Measurements from ENCODE around the gene TIMMDC1. TPM values are rescaled to one million over a fixed set of nuclear protein-coding genes. Genes with fewer than 3 reads are reported as not detected.
A peak's percentile ranks its signal among the peaks of the same experiment; 100 is the strongest.
"Not testable (repeated sequence)": the region's sequence is repeated elsewhere in the genome, so short reads cannot be mapped to it uniquely, and the experiment has no call there.

Gene TIMMDC1
- total RNA-seq, 1 donor from 2014 or later: 86.4 TPM

DNA sequence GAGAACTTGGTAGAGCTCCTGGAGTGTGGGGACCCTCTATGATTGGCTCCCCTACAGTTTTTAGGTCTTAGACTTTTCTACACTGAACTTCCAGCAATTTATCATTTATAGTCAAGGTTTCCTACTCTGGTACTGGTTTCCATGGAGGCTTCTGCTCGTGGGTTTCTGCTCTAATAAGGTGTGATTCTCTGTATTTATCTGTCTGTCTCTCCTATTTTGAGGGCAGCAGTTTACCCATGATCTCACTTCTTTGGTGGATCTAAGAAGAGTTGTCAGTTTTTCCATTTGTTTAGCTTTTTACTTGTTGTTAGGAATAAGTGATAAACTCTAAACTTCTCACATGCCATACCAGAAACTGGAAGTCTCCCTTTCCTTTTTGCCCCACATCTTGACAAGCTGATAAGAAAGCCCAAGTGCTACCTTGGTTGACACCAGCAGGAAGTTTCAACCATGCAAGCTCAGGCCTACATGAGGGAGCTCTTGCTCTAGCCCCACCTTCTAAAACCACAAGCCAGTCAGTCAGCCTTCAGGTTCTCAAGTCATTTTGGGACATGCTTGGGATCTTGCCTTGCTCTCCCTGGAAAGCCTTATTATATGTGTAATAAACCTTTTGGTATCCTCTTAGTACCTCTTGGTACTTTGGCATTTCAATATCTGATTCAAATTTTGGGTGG lies 10.0 kb downstream of the TIMMDC1 start:
- DNase-seq (ENCODE audit: low read depth): no peak

DNA sequence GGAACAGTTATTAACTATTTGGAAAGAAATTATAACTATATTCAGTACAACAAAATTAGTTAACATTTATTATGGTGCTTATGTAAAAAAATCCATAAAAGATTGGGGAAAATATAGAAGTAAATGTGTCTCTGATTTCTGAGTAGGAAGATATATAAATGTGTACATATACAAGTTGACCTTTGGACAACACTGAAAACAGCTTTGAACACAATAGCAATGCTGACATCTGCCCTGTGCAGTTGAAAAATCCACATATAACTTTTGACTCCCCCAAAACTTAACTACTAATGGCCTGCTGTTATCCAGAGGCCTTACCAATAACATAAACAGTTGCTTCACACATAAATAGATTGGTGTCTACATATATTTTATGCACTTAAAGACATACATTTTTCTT lies 12.3 kb downstream of the TIMMDC1 start:
- no peak for DNase-seq (ENCODE audit: low read depth)

DNA sequence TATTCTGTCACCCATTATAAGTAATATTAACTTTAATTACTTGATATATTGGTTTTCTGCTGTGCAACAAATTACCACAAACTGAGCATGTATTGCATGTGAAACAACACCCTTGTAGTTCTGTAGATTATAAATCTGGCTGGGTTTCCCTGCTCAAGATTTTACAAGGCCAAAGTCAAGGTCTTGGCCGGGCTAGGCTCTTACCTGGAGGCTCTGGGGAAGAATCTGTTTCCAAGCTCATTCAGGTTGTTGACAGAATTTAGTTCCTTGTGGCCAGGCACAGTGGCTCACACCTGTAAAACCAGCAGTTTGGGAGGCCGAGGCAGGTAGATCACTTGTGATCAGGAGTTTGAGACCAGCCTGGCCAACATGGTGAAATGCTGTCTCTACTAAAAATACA lies 16.3 kb downstream of the TIMMDC1 start:
- no peak for DNase-seq (ENCODE audit: low read depth)

DNA sequence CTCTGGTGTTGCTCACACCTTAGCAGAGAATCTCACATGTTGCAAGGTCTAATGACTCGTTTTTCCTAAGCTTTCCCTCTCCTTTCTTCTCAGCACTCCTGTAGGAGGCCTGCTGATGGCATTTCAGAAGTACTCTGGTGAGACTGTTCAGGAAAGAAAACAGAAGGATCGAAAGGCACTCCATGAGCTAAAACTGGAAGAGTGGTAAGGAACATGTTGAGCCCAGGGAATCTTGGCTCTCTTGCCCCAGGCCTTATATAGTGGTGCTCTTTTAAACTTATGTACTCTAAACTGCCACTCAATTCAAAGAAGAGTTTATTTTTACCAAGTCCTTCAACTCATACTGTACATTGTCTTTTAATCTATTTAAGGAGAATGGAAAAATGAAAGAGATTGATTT lies 18.8 kb downstream of the TIMMDC1 start:
- no peak for DNase-seq (ENCODE audit: low read depth)

DNA sequence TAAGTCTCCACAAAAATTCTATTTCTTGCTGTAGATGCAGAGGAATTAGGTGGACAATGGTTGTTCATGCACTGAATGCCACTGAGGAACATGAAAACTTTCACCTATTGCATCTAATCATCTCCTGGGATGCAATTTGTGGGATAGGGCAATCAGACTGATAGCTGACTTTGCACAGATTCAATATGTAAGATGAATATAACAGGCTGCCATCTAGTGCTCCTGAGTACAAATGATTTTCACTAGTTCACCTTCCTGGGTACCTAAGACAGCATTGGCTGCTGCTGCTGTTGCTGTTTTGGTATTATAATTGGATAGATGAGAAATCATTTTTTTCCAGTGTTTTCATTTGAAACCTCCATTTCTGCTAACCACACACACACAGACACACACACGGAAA lies 19.7 kb downstream of the TIMMDC1 start:
- DNase-seq (ENCODE audit: low read depth): no peak

DNA sequence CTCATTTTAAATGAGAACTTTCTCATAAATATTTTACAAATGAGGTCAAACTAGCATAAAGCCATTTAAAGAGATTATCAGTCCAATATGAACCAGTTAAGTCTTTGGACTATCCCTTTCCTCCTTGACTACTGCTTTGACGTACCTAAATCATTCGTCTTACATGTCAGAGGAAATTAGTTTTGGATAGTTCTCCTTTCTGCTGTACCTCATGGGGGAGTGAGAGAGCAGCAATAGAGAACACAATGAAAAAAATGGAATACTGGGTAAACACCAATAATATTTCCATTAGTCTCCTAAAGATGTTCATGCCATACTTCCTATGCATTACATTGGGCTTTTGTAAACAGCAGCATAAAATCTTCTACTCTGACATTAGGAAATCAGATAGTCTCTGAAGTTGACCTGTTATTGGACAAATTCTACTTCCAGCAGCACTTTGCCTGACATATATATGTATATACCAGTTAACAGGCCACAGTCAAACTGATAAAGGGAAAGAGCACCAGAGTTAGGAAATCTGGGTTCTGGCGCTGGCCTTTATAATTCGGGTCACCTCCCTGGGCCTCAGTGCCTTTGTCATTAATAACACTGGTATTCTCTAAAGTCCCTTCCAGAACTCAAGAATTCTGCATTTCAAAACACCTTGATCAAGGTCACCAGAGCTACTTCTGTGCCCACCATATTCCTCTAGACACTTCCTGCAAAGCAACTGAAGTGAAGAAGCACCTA lies 26.8 kb downstream of the TIMMDC1 start:
- peak; percentile 32 for DNase-seq (ENCODE audit: low read depth)

DNA sequence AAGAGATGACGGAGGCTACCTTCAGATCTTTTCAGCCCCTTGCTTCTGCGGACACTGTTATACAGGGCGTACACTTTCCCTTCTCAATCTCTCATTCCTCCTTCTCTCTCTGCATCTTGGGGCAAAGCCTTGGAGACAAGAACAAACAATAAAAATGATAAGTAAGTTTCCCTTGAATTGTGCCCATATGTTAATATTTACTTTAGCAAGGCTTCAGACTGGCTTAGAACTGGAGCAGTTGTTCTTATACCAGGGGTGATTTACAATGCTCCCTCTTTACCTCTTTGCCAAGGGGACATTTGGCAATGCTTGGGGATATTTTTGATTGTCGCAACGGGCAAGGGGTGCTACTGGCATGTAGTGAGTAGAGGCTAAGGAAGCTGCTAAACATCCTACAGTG lies 29.4 kb downstream of the TIMMDC1 start:
- no peak for DNase-seq (ENCODE audit: low read depth)

DNA sequence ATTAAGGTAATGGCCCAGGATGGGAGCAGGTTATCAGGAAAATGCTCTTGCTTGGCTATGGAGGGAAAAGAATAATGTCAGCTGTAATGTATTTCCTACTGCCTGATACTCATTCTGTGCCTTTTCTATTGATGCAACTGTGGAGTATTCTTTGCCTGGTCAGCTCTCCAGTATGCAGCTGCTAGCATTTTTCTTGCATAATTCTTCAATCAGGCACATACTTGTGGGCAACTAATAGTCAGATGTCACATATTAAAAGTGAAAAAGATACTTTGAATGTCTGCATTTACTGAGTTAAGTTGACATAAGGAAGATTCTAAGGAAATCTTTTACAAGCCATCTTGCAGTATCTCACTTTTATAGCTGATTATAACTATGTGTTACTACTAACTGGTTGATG lies 31.5 kb downstream of the TIMMDC1 start:
- peak; percentile 54 for DNase-seq (ENCODE audit: low read depth)

DNA sequence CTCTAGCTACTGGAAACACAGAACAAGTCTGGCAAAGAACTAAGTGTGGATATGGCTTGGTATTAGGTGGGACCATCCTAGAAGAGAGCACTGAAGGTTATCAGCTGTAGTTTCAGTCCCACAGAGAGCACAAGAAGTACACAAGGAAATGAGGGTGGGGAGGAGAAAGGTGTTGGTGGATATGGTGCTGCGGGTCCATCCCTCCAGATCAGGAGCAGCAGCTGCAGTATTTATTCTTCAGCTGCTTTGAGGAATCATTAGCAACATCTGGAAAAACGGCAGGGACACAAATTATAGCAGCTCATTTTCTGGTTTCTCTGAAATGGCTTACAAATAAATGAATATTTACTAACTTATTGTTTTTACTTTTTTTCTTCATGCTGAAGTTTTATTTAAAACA lies 32.1 kb downstream of the TIMMDC1 start:
- DNase-seq (ENCODE audit: low read depth): peak; percentile 20

DNA sequence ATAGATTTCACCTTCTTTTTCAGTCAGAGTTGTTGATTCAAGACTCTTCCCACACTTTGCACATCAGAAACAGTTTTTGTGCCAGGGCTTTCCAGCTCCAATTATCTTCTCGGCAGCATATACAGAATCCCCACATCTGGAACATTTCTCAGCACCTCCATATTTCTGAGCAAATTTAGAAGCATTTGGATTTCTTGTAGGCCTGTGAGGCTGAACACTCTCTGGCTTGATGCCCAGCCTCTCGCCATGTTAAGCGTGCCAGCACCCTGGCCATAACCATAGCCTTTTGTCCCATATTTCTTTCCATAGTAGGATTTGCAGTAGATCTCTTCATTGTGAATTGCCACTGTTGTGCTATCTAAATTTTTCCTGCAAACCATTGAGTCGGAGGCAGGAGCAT lies 32.8 kb downstream of the TIMMDC1 start:
- no peak for DNase-seq (ENCODE audit: low read depth)

DNA sequence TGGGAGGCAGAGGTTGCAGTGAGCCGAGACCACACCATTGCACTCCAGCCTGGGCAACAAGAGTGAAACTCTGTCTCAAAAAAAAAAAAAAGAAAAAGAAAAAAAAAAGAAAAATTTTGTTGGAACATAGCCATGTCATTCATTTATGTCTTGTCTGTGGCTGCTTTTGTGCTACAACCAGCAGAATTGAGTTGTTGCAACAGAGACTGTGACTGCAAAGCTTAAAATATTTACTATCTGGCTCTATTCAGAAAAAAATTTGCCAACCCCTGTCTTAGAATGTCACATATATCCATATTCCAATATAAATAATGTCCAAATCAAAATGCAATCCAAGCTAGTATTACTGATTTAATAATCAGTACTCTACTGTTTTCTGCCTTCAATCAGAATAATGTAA lies 35.9 kb downstream of the TIMMDC1 start:
- no peak for DNase-seq (ENCODE audit: low read depth)

DNA sequence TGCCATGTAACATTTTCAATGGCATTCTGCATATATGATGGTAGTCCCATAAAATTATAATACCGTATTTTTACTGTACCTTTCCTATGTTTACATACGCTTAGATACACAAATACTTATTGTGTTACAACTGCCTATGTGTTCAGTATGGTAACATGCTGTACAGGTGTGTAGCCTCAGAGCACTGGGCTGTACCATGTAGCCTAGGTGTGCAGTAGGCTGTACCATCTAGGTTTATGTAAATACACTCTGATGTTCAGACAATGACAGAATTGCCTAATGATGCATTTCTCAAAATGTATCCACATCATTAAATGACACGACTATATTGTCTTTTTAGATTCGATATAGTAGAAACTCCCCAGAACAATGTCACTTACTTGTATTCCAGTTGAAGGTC lies 38.4 kb downstream of the TIMMDC1 start:
- no peak for DNase-seq (ENCODE audit: low read depth)

DNA sequence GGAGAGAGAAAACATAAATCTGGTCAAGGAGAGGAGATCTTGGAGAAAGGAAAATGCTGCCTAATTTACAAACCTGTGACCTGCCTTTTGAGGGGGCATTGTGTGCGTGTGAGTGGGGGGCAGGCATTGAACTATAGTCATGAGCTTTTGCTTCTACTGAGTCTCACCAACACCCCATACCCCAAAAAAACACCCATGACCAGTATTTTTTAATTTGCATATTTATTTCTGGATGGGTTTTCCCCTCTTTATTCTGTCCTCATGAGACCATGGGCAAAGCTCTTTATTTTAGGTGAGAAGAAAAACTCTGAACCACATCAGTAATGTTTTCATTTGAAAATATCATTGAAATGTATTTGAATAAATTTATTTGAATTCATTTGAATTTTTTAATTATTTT lies 40.4 kb downstream of the TIMMDC1 start:
- no peak for DNase-seq (ENCODE audit: low read depth)

DNA sequence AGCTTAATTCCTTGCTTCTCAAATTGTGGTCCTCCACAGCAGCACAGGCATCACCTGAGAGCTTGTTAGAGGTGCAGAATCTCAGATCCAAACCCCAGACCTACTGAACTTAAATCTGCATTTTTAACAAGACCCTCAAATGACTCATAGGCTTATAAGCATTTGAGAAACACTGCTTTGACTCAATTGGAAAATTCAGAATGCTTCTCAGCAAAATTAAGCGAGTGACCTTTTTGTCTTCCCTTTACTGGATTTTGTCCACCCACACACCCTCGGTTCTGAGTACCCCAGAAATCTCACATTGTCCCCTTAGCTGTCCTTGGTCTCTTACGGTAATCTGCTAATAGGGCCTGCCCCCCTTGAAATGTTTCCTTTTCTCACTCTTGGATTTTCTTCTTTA lies 43.2 kb downstream of the TIMMDC1 start:
- DNase-seq (ENCODE audit: low read depth): no peak

DNA sequence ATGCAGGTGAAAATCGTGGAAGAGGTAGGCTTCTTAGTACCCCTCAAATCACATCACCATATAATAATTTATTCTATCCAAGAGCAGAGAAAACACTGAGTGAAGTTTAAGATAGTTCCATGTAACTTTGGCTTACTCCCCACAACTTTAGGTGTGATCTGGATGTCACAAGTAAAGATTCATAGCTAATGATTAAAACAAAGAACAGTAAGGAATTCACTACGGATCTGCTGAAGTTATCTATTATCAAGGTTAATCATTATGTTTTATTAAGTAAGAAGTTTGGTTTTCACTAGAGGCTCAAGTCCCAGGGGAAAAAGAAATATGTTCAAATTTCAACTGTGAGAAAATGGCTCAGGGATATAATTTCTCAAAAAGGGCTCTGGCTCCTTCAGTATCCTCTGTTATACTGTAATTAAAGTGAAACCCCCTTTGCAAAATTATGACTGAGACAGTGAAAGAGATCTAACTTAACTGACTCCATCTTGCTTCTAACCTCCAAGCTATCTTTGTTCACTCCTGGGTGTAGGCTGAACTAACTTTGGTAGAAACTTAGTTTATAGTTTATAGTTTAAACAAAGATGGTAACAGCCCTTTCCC lies 43.9 kb downstream of the TIMMDC1 start:
- no peak for DNase-seq (ENCODE audit: low read depth)

DNA sequence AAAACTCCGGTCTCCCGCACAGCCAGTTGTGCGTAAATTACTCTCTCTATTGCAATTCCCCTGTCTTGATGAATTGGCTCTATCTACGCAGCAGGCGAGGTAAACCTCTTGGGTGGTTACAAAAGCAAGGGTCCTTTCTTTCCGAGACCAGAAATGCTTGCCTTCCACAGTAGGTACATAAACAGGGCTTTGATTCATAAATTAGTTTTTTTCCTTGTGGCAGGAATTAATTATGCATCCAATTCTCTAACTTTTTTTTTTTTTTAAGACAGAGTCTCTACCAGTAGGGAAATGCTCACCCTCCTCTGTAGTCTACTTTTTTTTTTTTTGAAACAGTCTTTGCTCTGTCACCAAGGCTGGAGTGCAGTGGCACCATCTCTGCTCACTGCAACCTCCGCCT lies 44.8 kb downstream of the TIMMDC1 start:
- DNase-seq (ENCODE audit: low read depth): no peak

DNA sequence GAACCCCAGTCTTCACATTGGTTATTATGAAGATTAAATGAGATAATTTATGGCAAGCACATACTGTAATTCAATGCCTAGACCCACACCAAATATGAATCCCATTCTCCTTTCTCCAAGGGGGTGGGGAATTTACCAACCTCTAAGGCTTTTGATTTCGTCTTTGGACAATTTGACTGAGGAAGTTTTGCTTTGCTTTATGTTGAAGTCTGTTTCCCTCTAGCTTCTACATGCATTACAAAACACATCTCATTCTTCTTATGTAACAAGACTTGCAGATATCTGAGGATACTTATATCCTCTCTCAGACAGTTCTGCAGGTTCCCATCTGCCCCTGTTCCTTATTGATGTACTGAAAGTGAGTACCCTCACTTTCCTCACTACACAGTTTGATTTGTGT lies 48.9 kb downstream of the TIMMDC1 start:
- DNase-seq (ENCODE audit: low read depth): no peak

DNA sequence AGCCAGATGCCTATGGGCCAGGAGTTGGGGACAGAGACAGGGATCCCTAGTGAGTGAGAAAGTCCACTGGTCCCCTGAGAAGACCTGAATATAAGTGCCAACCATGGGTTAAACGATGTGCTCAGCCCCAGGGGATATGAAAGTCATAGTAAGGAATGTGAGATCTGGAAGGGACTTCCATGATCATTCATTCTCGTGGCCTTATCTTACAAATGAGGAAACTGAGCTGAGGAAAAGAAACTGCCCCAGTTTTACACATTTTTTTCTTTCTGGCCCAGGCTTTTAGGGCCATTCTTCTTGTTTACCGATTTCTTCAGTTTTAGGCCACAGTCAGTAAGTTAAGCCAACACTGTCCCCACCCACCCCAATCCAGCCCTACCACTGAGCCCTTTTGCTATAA lies 50.0 kb downstream of the TIMMDC1 start:
- no peak for DNase-seq (ENCODE audit: low read depth)

DNA sequence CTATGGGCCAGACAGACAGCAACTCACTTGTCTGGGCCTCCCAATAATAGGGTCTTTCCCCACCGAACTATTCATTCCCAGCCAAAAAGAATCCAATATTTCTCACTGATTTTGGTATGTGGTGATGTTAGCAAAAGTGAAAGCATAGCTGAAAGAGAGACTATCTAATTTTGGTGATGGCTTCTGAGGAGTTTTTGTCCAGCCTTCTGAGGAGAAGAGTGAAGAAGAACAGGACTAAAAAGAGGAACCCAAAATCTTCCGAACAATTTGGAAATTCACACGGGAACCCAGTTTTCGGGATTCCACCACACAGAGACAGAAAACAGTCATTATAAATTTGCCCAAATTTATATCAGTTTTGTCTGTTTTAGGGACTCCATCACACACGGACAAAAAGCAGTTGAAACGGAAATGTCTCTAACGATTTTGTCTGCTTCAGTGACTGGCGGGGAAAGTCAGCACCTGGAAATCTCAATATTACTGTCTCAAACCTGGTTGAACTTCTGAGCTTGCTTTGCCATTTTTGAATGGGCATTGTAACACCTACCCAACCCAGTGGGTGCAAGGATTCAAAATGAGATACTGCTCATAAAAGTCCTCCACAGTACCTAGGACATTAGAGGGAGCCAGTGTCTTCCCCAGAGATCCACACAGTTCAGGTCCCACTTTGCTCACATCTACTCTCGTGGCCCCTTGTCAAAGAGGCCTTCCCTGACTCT lies 52.0 kb downstream of the TIMMDC1 start:
- peak; percentile 13 for DNase-seq (ENCODE audit: low read depth)

DNA sequence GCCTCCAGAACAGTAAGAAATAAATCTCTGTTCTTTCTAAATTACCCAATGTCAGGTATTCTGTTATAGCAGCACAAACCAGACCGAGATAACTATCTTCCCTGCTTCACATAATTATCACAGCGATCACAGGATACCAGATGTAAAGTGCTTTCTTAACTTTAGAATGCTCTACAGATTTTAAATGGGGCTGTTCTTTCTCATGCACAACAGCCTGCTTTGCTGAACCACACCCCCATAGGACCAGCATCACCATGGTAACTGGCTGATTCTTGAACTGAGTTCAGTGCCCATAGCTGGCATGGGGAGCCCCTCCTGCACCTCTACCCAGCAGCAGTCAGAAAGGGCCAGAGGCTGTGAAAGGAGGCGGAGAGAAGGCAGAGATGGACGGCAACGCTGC lies 53.3 kb downstream of the TIMMDC1 start:
- DNase-seq (ENCODE audit: low read depth): no peak

DNA sequence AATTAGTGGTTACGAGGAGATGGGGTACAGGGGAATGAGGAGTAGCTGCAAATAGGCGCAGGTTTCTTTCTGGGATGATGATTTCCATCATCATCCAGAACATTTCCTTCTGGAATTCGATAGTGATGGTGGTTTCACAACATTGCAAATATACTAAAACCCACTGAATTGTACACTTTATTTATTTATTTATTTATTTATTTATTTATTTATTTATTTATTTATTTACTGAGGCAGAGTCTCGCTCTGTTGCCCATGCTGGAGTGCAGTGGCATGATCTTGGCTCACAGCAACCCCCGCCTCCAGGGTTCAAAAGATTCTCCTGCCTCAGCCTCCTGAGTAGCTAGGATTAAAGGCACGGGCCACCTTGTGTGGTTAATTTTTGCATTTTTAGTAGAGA lies 54.6 kb downstream of the TIMMDC1 start:
- DNase-seq (ENCODE audit: low read depth): not testable (repeated sequence)

DNA sequence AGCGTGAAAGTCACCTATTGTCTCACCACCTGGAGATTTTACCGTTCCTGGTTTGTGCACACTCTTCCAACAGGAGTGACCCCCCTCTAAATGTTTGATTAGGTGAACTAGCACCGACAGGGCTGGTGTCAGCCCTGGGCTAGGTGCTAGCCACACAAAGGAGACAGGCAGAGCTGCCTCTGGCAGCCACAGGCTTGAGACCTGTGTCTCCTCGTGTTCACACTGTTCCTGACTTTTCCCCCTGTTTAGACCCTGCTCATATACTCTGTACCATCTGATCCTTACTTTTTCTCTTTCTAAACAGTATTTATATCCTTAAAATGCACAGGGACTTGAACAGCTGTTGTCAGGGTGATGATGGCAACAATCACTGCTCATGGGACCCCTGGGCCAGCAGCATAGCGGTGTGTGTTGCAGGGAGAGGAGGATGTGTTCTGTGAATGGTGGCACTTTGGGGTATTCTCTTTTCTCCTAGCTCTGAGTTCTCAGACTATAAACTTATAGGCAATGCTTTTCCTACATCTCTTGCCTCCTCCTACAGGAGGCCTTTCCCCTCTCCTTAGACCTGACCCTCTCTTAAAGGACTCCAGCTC lies 55.6 kb downstream of the TIMMDC1 start:
- no peak for DNase-seq (ENCODE audit: low read depth)
